Dermis microvascular lymphatic vessel endothelial cell (primary cell): ENCODE results near the gene CCDC57. TPM values are rescaled to one million over a fixed set of nuclear protein-coding genes. Genes with fewer than 3 reads are reported as not detected.
"Not testable (repeated sequence)": the region's sequence is repeated elsewhere in the genome, so short reads cannot be mapped to it uniquely, and the experiment has no call there.

Source experiments
- DNase-seq, 2 donors: peaks; one replicate each; pipeline versions ENCODE4 v3.0.0 to v3.0.0-alpha.2; 2010; ENCODE audit warnings: low read depth in 2 of 2
- total RNA-seq: library from RNA; depleted of rRNA; stranded (reverse); fragments of >200 nt; gene quantifications from 2 replicates; pipeline ENCODE4 v1.2.1, GENCODE V29; 2014

The CCDC57 gene
- total RNA-seq, 1 donor from 2014 or later = 2.8 TPM

DNA sequence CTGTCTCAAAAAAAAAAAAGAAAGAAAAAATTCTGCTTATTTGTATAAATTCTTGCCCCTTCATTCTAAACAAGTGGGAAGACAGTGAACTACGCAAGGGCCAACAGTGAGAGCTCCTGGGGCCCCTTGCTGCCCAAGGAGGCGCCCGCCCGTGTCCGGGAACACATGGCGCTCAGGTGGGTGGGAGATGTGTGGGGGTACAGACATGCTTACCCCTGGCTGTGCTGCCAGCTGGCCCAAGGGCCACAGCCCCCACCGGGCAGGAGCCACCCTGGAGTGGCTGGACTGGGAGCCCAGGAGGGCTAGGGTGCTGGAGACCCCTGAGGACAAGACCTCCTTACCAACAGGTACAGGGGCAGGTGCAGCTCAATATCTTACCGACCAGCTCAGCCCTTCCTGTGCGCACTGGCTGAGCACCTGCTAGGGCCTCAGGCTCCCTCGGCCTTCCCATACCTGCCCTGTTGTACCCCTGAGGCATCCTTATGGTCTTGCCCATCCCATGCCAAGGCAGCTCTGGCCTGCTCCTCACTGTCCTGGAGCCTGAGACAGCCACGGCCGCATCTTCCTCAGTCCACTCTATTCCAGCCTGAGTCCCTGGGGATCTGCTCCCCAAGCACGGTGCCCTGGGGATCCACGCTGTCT is 56.2 kb downstream of the CCDC57 start:
- DNase-seq = no peak

GRCh38 chr17:82155606-82156005 is 57.0 kb downstream of the CCDC57 start:
- DNase-seq = no peak

DNA sequence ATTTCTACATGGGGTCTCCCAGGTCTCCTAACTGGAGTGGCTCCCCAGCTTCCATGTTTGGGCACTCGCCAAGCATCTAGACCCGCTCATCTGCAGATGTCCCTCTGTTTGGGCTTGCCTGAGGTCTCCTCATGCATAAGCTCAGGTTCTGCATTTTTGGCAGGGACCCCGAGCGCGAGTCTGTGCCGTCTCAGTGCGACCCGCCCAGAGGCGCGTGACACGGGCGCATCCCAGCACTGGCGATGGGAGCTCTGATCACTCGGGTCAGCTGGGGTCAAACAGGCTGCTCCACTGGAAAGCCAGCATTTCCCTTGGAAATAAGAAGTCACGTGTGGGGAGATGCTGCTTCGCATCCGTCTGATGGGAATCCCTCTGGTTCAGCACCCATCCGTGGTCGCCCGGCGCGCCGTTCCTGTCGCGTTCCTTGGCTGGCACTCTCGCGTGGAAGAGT is 57.7 kb downstream of the CCDC57 start:
- no peak for DNase-seq

GRCh38 chr17:82153745-82154375 is 58.8 kb downstream of the CCDC57 start:
- DNase-seq = peak; percentile 47 to 71

DNA sequence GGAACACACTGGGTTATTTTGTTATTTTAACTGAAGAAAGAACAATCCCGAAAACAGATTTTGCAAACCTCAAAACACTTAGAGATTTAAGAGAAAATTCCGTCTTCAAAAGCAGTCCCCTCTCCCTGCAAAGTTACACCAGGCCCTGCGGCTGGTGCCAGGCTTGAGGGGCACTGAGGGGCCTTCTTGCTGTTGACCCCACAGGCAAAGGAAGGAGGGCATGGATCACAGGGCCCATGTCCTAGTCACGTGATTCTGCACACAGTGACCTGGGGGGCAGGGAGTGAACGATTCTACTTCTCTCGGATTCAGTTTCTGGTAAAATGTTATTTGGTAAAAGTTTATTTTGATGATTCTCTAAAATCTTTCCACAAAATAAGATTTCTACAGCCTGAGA is 59.3 kb downstream of the CCDC57 start:
- DNase-seq = no peak

DNA sequence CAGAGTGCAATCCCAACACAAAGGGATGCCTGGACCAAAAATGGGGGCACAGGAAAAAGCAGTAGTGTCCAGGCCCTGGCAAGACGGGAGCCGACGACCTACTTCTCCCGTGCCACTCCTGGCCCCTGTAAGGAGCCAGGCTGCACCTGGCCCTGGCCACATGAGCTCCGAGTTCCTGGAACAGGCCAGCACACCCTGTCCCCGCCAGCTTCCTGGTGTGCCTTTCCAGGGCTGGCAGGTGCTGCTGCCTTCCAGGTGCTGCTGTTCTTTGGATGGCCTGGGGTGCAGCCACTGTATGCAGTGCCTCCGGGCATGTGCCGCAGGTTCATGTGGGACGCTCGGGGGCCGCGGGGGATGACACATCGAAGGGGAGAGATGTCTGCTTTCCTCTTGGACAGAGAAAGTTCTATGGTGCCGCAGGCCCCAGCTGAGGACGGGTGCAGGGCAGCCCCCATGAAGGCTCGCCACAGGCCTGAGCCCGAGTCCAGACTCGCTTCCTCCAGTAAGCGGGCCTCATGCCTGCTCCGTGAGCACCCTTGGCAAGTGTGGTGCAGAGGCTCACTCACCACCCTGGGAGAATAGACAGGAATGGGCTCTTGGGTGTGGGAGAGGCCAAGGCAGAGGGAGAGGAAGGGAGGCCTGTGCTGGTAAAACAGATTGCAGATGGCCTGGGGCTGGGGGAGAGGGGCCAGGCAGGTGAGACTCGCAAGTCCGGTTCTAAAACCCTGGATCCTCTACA is 59.9 kb downstream of the CCDC57 start:
- no peak for DNase-seq

GRCh38 chr17:82152114-82152513 is 60.5 kb downstream of the CCDC57 start:
- no peak for DNase-seq

DNA sequence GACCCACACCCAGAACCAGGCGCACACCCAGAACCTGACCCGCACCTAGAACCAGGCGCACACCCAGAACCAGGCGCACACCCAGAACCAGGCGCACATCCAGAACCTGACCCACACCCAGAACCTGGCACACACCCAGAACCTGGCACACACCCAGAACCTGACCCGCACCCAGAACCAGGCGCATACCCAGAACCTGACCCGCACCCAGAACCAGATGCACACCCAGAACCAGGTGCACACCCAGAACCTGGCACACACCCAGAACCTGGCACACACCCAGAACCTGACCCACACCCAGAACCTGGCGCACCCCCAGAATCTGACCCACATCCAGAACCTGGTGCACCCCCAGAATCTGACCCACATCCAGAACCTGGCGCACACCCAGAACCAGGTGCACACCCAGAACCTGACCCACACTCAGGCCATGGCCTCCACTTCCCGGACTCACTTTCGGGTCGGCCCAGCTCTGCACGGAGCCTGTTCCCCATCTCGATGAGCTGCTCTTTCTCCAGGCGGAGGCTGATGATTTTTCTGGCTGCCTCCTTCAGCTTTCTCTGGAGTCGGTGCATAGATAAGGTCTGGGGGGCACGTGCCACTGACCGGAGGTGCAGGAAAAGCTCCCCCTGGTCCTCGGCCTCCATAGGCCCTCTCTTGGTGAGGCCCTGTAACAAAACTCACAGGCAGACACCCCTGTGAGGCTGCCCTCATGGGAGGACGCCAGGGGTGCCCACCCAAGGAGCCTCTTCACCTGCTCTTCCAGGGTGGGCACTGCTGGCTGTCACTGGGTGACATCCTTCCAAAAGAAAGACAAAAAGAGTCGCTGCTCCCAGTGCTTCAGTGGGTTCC is 61.3 kb downstream of the CCDC57 start:
- DNase-seq = no peak

DNA sequence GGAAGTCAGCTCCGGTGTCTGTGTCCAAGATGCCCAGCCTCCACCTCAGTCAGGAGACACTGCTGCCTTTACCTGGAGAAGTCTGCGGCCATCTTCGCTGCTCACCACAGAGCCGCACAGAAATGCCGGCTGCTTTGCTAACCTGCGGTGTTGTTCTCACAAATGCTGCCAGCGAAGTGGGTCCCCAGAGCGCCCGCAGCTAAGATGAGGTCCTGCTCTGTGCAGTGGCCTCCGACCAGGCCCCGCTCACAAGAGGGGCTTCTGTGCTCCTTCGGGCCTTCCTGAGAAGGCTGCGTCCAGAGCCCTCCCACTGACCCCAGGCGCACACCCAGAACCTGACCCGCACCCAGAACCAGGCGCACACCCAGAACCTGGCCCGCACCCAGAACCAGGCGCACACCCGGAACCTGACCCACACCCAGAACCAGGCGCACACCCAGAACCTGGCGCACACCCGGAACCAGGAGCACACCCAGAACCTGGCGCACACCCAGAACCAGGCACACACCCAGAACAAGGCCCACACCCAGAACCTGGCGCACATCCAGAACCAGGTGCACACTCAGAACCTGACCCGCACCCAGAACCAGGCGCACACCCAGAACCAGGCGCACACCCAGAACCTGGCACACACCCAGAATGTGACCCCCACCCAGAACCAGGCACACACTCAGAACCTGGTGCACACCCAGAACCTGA is 63.1 kb downstream of the CCDC57 start:
- no peak for DNase-seq

- DNase-seq = no peak
These were observed 63.6 kb downstream of the CCDC57 start for GRCh38 chr17:82148997-82149396.

GRCh38 chr17:82148011-82148410 is 64.6 kb downstream of the CCDC57 start:
- no peak for DNase-seq

GRCh38 chr17:82146663-82147654 is 65.7 kb downstream of the CCDC57 start:
- DNase-seq = no peak

GRCh38 chr17:82145550-82146155 is 67.0 kb downstream of the CCDC57 start:
- DNase-seq = no peak

DNA sequence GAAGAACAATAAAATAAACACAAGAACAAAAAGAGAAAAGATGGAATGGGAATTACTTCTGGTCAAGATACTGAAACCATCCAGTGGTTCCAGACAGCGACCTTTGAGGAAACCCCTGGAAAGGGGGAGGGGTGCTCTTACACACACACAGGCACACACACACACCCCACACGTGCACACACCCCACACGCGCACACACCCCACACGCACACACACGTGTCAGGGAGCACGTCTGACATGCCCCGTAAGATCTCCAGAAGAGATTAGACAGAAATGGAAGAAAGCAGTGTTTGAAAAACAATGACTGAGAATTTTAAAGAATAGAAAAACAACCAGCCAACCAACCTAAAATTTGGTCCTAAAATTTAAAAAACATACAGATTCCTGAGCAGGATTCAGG is 69.3 kb downstream of the CCDC57 start:
- DNase-seq = no peak

DNA sequence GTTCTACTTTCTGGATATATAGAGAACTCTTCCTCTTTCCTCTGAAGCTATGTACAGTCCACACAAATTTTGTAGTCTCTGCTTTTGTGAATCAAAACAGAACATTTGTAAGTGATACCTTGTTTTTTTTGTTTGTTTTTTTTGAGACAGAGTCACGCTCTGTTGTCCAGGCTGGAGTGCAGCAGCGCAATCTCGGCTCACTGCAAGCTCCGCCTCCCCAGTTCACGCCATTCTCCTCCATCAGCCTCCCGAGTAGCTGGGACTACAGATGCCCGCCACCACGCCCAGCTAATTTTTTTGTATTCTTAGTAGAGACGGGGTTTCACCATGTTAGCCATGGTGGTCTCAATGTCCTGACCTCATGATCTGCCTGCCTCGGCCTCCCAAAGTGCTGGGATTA is 72.7 kb downstream of the CCDC57 start:
- DNase-seq = not testable (repeated sequence)

GRCh38 chr17:82138511-82138992 is 74.1 kb downstream of the CCDC57 start:
- DNase-seq = no peak

DNA sequence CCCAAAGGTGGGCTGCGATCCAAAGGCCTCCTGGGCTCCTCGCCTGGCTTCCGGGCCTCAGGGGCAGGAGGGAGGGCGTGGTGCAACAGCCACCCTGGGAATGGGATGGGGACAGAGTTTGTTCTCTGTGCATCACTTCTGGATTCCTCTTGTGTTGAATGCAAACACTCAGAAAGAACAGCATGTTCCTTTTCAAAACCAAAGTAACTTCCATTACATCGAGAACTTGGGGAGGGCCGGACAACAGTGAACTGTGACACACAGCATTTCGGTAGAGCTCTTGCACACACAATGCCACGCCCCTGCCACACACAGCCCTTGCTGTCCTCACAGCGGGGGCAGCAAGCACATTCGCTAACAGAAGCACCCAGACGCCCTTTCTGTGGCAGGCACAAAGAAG is 78.5 kb downstream of the CCDC57 start:
- no peak for DNase-seq

DNA sequence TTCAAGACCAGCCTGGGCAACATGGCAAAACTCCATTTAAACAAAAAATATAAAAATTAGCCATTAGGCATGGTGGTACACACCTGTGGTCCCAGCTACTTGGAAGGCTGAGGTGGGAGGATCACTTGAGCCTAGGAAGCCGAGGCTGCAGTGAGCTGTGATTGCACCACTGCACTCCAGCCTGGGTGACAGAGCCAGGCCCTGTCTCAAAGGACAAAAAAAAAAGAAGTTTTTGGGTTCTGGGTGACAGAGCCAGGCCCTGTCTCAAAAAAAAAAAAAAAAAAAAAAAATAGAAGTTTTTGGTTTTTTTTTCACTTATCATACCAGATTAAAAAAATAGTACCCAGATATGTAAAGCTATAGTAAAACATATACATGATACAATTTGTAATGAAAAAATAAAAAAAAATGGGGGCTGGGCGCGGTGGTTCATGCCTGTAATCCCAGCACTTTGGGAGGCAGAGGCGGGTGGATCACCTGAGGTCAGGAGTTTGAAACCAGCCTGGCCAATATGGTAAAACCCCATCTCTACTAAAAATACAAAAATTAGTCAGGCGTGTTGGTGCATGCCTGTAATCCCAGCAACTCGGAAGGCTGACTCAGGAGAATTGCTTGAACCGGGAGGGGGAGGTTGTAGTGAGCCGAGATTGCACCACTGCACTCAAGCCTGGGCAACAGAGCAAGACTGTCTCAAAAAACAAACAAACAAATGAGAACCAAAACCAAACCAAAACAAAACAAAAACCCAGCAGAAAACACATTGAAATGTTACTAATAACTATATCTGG is 79.3 kb downstream of the CCDC57 start:
- not testable (repeated sequence) for DNase-seq

GRCh38 chr17:82129095-82129494 is 83.5 kb downstream of the CCDC57 start:
- DNase-seq = no peak
